ENCODE measurements around the gene AGBL3.

Gene AGBL3

DNA sequence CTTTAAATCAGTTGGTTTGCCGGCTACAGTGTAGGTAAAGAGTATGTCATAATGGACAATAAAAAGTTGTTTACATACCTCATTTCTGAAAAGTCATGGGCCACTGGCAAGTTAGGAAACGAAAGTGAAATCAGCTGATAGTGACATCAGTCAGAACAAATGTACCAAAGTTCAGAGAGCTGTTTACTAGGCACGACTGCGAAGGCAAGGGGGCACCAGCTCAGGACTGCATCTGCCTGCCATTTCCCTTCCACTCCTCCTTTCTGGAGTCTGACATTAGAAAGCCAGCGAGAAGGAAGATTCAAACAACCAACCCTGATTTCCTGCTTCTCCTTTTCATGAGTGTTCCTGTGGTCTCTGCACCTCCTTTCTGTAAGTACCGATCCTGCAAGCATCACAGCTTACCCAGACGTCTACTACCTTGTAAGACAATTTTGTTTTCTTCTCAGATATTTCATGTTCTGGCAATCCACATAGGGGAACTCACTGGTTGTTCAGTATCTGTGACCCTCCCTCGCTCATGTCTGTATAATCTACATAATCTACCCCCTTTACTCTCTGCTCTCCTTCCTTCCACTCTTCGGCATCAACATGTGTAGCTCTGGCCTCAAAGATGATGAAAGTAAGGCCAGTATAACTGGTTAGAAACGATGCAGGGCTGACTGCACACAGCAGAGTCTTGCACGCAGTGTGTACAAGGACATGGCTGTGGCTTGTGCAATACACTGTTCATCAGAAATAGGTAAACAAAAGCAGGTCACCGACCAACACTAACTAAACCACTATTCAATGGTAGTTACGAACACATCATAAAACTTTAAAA is 161.8 kb downstream of the AGBL3 start, which contains the start of gene TMEM140:
TMEM140 (plus strand) TSS at position 174 of the 823 bp plus-strand sequence. CDS start 16,370 bp downstream, outside the sequence.
- DNase-seq (ENCODE audit: low spot score) = peak; percentile 78

DNA sequence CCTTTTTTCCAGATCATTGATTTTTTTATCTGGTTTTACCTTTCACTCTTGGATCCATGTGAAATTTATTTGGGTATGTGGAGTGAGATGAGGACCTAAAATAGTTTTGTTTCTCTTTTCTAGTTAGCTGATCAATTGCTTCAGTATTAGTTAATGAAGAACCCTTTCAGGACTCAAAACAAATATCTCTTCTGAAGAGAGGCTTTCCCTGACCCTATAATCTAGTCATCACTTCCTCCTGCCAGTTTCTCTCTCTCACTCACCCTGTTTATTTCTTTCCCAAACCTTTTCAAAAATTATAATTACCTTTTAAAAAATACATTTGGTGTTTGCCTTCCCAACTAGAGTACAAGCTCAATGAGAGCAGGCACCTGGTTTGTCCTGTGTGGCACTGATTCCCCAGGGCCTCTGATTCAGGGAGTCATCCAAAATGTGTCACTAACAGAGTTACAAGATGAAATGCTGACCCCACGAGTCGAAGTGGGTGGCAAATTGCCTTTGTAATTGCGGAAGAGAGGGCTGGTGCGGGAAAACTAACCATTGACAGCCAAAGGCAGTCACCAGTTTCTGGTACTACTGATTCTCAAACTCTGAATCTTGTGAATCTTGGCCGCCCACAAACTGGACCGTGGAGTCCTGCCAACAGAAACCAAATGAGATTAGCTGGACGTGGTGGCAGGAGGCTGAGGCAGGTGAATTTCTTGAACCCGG is 163.9 kb downstream of the AGBL3 start:
- DNase-seq (ENCODE audit: low spot score) = no peak

GRCh38 chr7:135151132-135151531 is 164.8 kb downstream of the AGBL3 start:
- DNase-seq (ENCODE audit: low spot score) = no peak

- no peak for DNase-seq (ENCODE audit: low spot score)
Observed at GRCh38 chr7:135151533-135151932, 165.2 kb downstream of the AGBL3 start.

GRCh38 chr7:135152442-135152841 is 166.1 kb downstream of the AGBL3 start:
- DNase-seq (ENCODE audit: low spot score) = no peak

DNA sequence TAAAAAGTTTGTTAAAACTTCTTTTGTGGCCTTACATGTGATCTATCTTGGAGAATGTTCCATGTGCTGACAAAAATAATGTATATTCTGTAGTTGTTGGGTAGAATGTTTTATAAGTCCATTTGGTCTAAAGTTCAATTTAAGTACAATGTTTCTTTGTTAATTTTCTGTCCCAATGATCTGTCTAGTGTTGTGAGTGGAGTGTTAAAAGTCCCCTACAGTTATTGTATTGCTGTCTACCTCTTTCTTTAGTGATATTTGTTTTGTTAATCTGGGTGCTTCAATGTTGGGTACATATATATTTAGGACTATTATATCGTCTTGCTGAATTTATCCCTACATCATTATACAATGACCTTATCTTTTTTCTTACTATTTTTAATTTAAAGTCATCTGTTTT is 168.4 kb downstream of the AGBL3 start:
- DNase-seq (ENCODE audit: low spot score) = no peak

DNA sequence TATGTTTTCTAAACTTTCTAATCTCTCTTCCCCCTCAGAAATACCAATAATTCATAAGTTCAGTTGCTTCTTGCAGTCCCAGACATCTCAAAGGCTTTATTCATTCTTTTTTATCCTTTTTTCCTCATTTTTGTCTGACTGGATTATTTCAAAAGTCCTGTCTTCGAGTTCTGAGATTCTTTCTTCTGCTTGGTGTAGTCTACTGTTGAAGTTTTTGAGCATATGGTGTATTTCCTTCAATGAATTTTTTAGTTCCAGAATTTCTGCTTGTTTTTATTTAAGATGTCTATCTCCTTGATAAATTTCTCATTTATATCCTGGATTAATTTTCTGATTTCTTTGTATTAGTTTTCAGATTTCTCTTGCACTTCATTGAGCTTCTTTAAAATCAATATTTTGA is 170.0 kb downstream of the AGBL3 start:
- DNase-seq (ENCODE audit: low spot score) = no peak

- no peak for DNase-seq (ENCODE audit: low spot score)
Observed at GRCh38 chr7:135158141-135158655, 171.9 kb downstream of the AGBL3 start.

DNA sequence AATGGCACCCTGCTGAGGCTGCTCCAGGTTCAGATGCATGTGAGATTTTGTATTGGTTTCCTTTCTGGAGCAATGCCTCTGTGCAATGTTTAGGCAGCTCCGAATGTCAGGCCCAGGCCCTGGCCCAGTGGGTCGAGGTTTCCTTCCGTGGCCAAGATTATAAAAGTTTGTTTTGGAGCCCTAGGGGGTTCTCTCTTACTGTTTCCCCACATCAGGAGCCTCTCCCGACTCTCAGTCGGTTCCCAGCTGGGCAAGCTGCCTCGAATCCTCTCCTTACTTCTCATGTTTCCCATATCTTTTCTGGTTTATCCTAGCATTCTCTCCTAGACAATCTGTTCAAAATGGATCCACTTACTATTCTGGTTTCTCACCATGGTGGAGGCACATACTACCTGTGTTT is 172.6 kb downstream of the AGBL3 start:
- DNase-seq (ENCODE audit: low spot score) = no peak

GRCh38 chr7:135159359-135160085 is 173.2 kb downstream of the AGBL3 start:
- DNase-seq (ENCODE audit: low spot score) = no peak

DNA sequence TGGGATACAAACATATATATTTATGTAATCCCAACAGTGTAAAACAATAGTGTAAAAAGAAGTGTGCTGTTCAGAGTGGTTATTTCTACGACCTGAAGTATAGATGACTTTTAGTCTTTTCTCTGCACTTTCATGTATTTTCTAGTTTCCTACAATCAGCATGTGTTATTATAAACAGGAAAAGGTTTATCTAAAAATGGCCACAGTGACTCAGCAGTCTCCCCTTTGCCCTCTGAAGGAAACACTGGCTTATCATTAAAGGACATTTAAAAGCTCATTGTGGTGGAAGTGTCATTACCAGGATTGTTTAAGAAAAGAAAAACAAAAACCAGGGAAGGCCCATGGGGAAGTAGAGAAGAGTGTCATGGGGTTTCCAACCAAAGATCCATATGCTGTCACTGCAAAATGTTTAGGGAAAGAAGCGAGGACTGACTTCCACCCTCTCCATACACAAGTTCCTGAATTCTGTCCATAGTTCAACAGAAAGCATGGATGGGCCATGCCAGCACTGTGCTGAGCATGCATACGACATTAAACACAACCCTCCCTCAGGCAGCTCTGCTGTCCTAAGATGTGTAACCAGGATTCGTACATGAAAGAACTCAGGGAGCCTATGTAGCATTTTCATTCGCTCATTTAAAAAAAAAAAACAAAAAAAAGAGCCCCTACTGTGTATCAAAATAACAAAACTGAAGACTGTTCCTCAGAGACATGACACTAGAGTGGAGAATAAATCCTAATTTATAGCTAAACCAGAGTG is 174.0 kb downstream of the AGBL3 start:
- peak; percentile 38 for DNase-seq (ENCODE audit: low spot score)

DNA sequence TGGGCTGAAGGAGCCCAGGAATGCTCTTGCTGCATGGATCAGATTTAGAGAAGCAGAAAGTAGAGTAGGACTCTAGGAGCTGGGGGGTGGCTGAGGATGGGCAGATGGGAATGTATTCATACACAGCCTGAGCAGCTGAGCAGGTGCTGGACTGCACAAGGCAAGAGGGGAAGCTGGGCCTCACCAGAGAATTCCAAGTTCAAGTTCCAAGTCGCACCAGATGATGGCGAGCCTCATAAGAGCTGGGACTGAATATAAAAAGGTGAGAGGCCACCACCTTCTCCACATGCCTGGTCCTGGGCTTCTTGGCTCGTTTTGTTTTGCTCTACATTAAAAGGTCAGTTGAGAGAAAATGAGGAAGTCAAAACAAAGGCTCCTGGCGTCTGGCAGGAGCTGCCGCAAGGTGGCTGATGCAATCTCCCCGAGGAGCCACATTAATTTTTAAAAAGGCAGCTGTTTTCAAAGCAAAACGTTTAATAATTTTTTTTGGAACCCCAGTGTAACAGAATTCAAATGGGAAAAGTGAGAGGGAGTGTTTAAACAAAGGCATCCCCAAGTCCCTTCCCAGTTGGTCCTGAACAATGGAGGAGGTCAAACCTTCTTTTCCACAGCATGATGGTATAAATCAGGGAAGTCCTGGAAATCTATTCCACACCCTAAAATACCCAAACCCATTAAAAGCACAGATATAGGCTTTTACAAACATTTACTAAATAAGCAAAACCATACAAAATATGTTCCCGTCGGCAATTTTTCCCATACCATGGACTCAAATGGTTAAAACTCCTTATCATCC is 174.7 kb downstream of the AGBL3 start:
- no peak for DNase-seq (ENCODE audit: low spot score)

DNA sequence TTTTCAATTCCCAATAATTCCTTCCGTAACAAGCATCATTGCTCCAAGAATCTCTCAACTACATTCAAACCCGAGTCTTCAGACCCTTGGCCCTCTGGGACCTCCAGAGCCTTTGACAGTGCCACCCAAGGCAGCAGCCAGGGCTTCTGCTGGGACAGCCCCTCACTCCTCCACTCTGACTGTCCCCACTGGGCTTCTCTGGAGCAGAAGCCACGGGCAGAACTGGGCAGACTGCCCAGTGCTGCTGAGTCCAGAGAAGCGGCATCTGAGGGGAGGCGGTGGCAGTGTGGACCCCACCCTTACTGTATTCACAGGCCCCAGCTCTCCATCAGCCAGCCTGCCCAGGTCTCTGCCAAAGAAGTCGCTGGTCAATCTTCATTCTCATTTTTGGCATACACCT is 175.4 kb downstream of the AGBL3 start:
- DNase-seq (ENCODE audit: low spot score) = no peak

GRCh38 chr7:135162382-135163001 is 176.2 kb downstream of the AGBL3 start:
- DNase-seq (ENCODE audit: low spot score) = no peak

GRCh38 chr7:135164357-135165061 is 178.2 kb downstream of the AGBL3 start:
- no peak for DNase-seq (ENCODE audit: low spot score)

- no peak for DNase-seq (ENCODE audit: low spot score)
Observed at GRCh38 chr7:135165862-135166261, 179.6 kb downstream of the AGBL3 start.

DNA sequence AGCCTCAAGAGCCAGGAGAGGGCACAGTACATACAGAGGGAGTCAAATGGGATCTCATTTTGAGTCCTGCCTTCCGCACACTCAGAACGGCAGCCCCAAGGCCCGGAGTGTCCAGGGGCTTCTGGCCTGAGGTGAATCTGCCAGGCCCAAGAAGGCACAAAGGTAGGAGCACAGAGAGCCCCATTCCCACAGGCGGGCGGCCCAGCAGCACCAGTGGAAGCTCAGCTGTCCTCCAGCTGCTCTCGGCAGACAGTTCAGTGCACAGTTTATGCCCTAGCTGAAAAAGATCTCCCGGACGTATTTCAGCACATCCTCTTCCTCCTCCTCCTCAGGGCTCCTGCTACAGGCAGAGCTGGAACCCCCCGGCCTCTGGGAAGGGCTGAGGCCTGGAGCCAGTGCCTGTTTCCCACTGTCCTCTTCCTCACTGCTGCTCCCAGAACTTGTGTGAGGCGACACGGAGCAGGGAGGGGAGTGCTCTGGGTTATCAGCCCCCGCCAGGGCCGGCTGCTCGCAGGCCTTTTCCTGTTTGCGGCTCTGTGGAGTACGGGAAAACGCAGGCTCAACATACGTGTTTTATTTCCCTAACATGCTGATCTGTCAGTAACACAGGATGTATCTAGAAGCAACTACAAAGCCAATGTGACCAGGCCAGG is 180.2 kb downstream of the AGBL3 start:
- no peak for DNase-seq (ENCODE audit: low spot score)

DNA sequence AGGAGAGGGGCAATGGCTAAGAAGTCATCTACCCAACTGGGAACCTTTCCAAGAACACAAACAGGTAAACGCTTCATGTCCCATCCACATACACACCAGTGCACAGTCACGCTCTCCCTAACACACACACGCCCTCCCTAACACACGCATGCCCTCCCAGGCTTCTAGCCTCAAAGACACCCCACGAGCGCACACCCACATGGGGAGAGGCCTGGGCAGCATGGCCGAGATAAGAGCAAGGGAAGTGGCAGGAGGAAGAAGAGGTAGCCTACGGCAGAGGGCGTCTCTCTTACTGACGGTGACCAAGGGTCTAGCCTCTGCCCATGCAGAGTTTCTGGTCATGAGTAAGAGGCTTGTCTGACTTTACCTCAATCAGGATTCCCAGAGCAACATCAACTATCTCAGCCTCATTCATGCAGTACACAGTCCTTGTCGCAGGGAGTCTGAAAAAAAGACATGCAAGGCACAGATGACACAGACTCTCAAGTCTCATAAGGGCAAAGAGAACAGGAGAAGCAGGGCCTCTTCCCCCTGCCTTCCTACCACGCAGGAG is 181.1 kb downstream of the AGBL3 start:
- no peak for DNase-seq (ENCODE audit: low spot score)

DNA sequence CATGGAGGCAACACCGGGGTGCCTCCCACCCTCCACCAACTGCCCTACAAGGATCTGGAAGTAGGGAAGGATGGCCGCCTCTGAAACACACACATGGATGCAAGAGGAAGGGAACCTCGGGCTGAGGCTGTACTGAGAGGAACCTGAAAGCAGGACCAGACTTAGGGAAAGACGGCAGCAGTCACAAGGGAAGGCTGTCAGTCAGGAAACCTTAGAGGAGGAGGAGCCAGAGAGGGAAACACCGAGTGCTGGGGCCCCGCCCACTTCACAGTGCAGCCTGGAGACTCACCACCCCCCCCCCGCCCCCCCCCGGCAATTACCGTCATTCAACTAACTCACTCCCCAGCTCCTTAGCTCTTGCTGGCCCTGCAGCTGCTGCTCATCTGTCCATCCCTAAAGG is 181.7 kb downstream of the AGBL3 start:
- DNase-seq (ENCODE audit: low spot score) = peak; percentile 32

Data from CD4-positive, alpha-beta T cell treated with Interleukin-2 at 100 ng/mL for 4 hours (primary cell).